Natural killer cell (primary cell): ENCODE measurements around the gene ENDOV. TPM values are rescaled to one million over a fixed set of nuclear protein-coding genes. Genes with fewer than 3 reads are reported as not detected.
A peak's percentile ranks its signal among the peaks of the same experiment; 100 is the strongest.

Source experiments
- ATAC-seq, 3 donors: fragments of 150-1000 bp in 2 of 3; fragments of 200-7000 bp in 1 of 3; cut with Tn5 transposase; 1 replicate in 1 of 3; 2 replicates in 2 of 3; pipeline ENCODE4 v1.10.0; 2021; ENCODE audit warnings: mild to moderate bottlenecking in 2 of 3, moderate library complexity in 2 of 3
- DNase-seq, 2 donors: peaks; one replicate each; pipeline versions ENCODE4 v3.0.0 to v3.0.0-alpha.2; 2013 to 2021; ENCODE audit warnings: mixed read lengths in 1 of 2
- H3K27ac ChIP-seq: one replicate; pipeline ENCODE4 v1.5.1; 2013; ENCODE audit warnings: mild to moderate bottlenecking, low read length
- H3K27me3 ChIP-seq: one replicate; pipeline ENCODE4 v1.6.1; 2013; ENCODE audit warnings: low read length; ENCODE audit not compliant: control insufficient read depth, insufficient read depth
- H3K36me3 ChIP-seq: one replicate; pipeline ENCODE4 v1.6.1; 2013; ENCODE audit warnings: low read length; ENCODE audit not compliant: control insufficient read depth, insufficient read depth
- H3K4me1 ChIP-seq: one replicate; pipeline ENCODE4 v1.6.1; 2013; ENCODE audit warnings: low read length; ENCODE audit not compliant: control insufficient read depth, insufficient read depth
- H3K4me3 ChIP-seq: one replicate; pipeline ENCODE4 v1.5.1; 2013; ENCODE audit warnings: low read length
- H3K9me3 ChIP-seq: one replicate; pipeline ENCODE4 v1.6.1; 2013; ENCODE audit warnings: low read length; ENCODE audit not compliant: control insufficient read depth, insufficient read depth
- H3K27ac Mint-ChIP-seq, 2 donors: one replicate each; pipeline ENCODE4 v1.8.0; 2022; ENCODE audit warnings: mild to moderate bottlenecking in 2 of 2, mixed read lengths in 2 of 2, moderate library complexity in 1 of 2
- H3K27me3 Mint-ChIP-seq, 2 donors: one replicate each; pipeline ENCODE4 v1.8.0; 2022; ENCODE audit warnings: low read depth in 2 of 2, mixed read lengths in 2 of 2
- H3K36me3 Mint-ChIP-seq: one replicate; pipeline ENCODE4 v1.8.0; 2022; ENCODE audit warnings: mixed read lengths
- H3K4me1 Mint-ChIP-seq, 2 donors: one replicate each; pipeline ENCODE4 v1.8.0; 2022; ENCODE audit warnings: mixed read lengths in 2 of 2
- H3K4me3 Mint-ChIP-seq: one replicate; pipeline ENCODE4 v1.8.0; 2022; ENCODE audit warnings: mild to moderate bottlenecking, moderate library complexity, mixed read lengths
- H3K9me3 Mint-ChIP-seq, 2 donors: one replicate each; pipeline ENCODE4 v1.8.0; 2022; ENCODE audit warnings: mixed read lengths in 2 of 2
- CTCF ChIP-seq: fragments of 200-600 bp; IDR thresholded peaks from one replicate; pipeline ENCODE4 v1.8.0; 2022; ENCODE audit warnings: antibody characterized with exemption
- WGBS: methylation state at CpG from one replicate; pipeline ENCODE4 v1.1.7; 2013; ENCODE audit warnings: missing lambda C conversion rate; ENCODE audit not compliant: insufficient coverage; 5-methylcytosine and 5-hydroxymethylcytosine counted together
- intact Hi-C: fragments of 100-400 bp; cut with micrococcal nuclease; formaldehyde crosslinking; loops from one replicate; pipeline ENCODE4 v1.14.2; 2022
- total RNA-seq, 4 donors: library from RNA; stranded (reverse); fragments of 120-200 nt in 1 of 4; gene quantifications; one replicate each; pipeline versions ENCODE4 v1.2.3 to v1.2.4, GENCODE V29; 2013 to 2022

The ENDOV gene
- total RNA-seq, 3 donors from 2014 or later (not counting 1 experiment from before 2014, with no cell fraction given): 17.7 to 24.9 (median 18.8) TPM

- ATAC-seq (peak; percentile 96 to 97 (median 97)), DNase-seq (peak; percentile 88 to 94)
- H3K27me3 Mint-ChIP-seq: no peaks in the 10 kb centered on the region
- intact Hi-C loops: loop anchor here (1.0 to 10.0 kb wide), 4 partner anchors 79 to 678 kb away; no protein-coding TSS in a partner anchor
- peak overlapping the region in 1 of 2 donors; percentile 71 for H3K27ac Mint-ChIP-seq
- Histone ChIP-seq H3K9me3 (no peaks in the 10 kb centered on the region), H3K36me3 (no peaks in the 10 kb centered on the region), H3K4me3 (no peak overlapping the region), H3K4me1 (peaks cover 40% of the 10 kb centered on the region), H3K27me3 (no peaks in the 10 kb centered on the region), H3K27ac (no peak overlapping the region)
- WGBS: 39% methylated on average over 24 of the region's 24 CpGs
- H3K36me3 Mint-ChIP-seq: no peaks in the 10 kb centered on the region
- H3K9me3 Mint-ChIP-seq: no peaks in the 10 kb centered on the region
- TF ChIP-seq CTCF: peak; percentile 94
- H3K4me1 Mint-ChIP-seq: peaks cover 6 to 16% of the 10 kb centered on the region in 2 donors
- no peak overlapping the region for H3K4me3 Mint-ChIP-seq
Observed at GRCh38 chr17:80426671-80427326, 11.8 kb downstream of the ENDOV start.

- WGBS: 93% methylated on average over 27 of the region's 27 CpGs
- H3K36me3 Mint-ChIP-seq: no peaks in the 10 kb centered on the region
- H3K4me3 ChIP-seq: no peak overlapping the region
- no peak overlapping the region for H3K27ac ChIP-seq
- H3K27me3 ChIP-seq: no peaks in the 10 kb centered on the region
- no peaks in the 10 kb centered on the region for H3K9me3 ChIP-seq
- no peak overlapping the region for H3K4me3 Mint-ChIP-seq
- intact Hi-C loops: loop anchor here (1.0 to 10.0 kb wide), 4 partner anchors 78 to 677 kb away; no protein-coding TSS in a partner anchor
- H3K27me3 Mint-ChIP-seq: no peaks in the 10 kb centered on the region
- H3K36me3 ChIP-seq: no peaks in the 10 kb centered on the region
- H3K4me1 Mint-ChIP-seq: peaks cover 6 to 16% of the 10 kb centered on the region in 2 donors
- no peak for ATAC-seq
- no peaks in the 10 kb centered on the region for H3K9me3 Mint-ChIP-seq
- no peak for TF ChIP-seq CTCF
- H3K27ac Mint-ChIP-seq: peak overlapping the region in 1 of 2 donors; percentile 71
- H3K4me1 ChIP-seq: peaks cover 40% of the 10 kb centered on the region
- no peak for DNase-seq
Observed at GRCh38 chr17:80427366-80428282, 12.7 kb downstream of the ENDOV start.

GRCh38 chr17:80428363-80428762 is 13.4 kb downstream of the ENDOV start:
- H3K27ac ChIP-seq: no peak overlapping the region
- WGBS: 93% methylated on average over 12 of the region's 12 CpGs
- Mint-ChIP-seq H3K27ac (no peak overlapping the region), H3K9me3 (no peaks in the 10 kb centered on the region), H3K36me3 (no peaks in the 10 kb centered on the region), H3K4me3 (no peak overlapping the region), H3K4me1 (peaks cover 6 to 16% of the 10 kb centered on the region in 2 donors), H3K27me3 (no peaks in the 10 kb centered on the region)
- H3K9me3 ChIP-seq: no peaks in the 10 kb centered on the region
- H3K27me3 ChIP-seq: no peaks in the 10 kb centered on the region
- no peaks in the 10 kb centered on the region for H3K36me3 ChIP-seq
- TF ChIP-seq CTCF: no peak
- H3K4me1 ChIP-seq: peaks cover 39% of the 10 kb centered on the region
- intact Hi-C loops: loop anchor here (10.0 kb wide), 1 partner anchor 676 kb away; no protein-coding TSS in a partner anchor
- DNase-seq (no peak), ATAC-seq (no peak)
- H3K4me3 ChIP-seq: no peak overlapping the region
